BJ (cell line): ENCODE results near the gene SLC10A6. TPM values are rescaled to one million over a fixed set of nuclear protein-coding genes. Genes with fewer than 3 reads are reported as not detected.

Experiments used
- CTCF ChIA-PET: fragments of 350-600 bp; formaldehyde crosslinking; extraction: SDS; loops from one replicate; lab custom pipeline; 2021; ENCODE audit warnings: antibody characterized with exemption, inconsistent platforms; lab: Yijun Ruan, JAX
- POLR2A ChIA-PET: fragments of 300-600 bp; sonication (Branson Sonifier 250); formaldehyde crosslinking; extraction: SDS; loops from one replicate; lab custom pipeline; 2021; ENCODE audit warnings: antibody characterized with exemption; lab: Charles Lee
- DNase-seq: peaks from one replicate; pipeline ENCODE4 v3.0.0-alpha.2; 2011; ENCODE audit warnings: low read depth
- H3K27me3 ChIP-seq: 2 replicates; pipeline ENCODE4 v1.6.0; 2011; ENCODE audit warnings: low read length; ENCODE audit not compliant: control insufficient read depth, insufficient read depth
- H3K36me3 ChIP-seq: 2 replicates; pipeline ENCODE4 v1.5.1; 2011; ENCODE audit warnings: low read length; ENCODE audit not compliant: control insufficient read depth, insufficient read depth
- H3K4me3 ChIP-seq: 2 replicates; pipeline ENCODE4 v1.5.1; 2011; ENCODE audit warnings: low read depth, mild to moderate bottlenecking, control low read depth, low read length
- CTCF ChIP-seq: IDR thresholded peaks from 2 replicates; pipeline ENCODE4 v1.5.1; 2011; ENCODE audit warnings: low read depth, mild to moderate bottlenecking, control low read depth, inconsistent platforms, low read length, moderate library complexity; ENCODE audit not compliant: insufficient read depth
- polyA minus RNA-seq: library from RNA; depleted of rRNA, polyadenylated mRNA; stranded (reverse); fragments of >200 nt; gene quantifications from 2 replicates; pipeline ENCODE4 v1.2.3, GENCODE V29; 2011; rRNA and poly(A)+ RNA removed
- polyA plus RNA-seq: library from polyadenylated mRNA; depleted of rRNA; stranded (reverse); fragments of >200 nt; gene quantifications from 2 replicates; pipeline ENCODE4 v1.2.3, GENCODE V29; 2011; rRNA removed

The SLC10A6 gene
- 0.72 and 0.98 TPM in 2 replicates for polyA plus RNA-seq
- 3.1 and 4.0 TPM in 2 replicates for polyA minus RNA-seq

GRCh38 chr4:86848732-86849619 lies at the start of gene SLC10A6:
SLC10A6 (minus strand) TSS chr4:86849384; CDS start chr4:86849115, 269 bp downstream.
- H3K27me3 ChIP-seq, result no peaks in the 10 kb centered on the region
- CTCF ChIA-PET, result interaction anchor here (0.5 to 2.2 kb wide), 5 partner anchors 15 to 353 kb away, joined by 3 to 10 read pairs (median 4); no protein-coding TSS in a partner anchor
- no peak for DNase-seq
- H3K36me3 ChIP-seq, result no peaks in the 10 kb centered on the region; the same call in 1 of the 2 replicates
- POLR2A ChIA-PET, result interaction anchor here (0.6 kb wide), 1 partner anchor 13 kb away, joined by 4 read pairs; no protein-coding TSS in a partner anchor
- H3K4me3 ChIP-seq, result peak within 1 kb of the TSS; percentile 20
- TF ChIP-seq CTCF, result no peak

GRCh38 chr4:86898562-86898961 lies 49.4 kb upstream of the SLC10A6 start:
- TF ChIP-seq CTCF, result peak; percentile 21; the same call in 1 of the 2 replicates
- Histone ChIP-seq H3K36me3 (no peaks in the 10 kb centered on the region), H3K4me3 (no peak overlapping the region), H3K27me3 (no peaks in the 10 kb centered on the region)
- ChIA-PET POLR2A (no interaction called here), CTCF (interaction anchor here (1.5 kb wide), 1 partner anchor 400 kb away, joined by 9 read pairs; no protein-coding TSS in a partner anchor)
- DNase-seq, result no peak

GRCh38 chr4:86896596-86896995 lies 47.4 kb upstream of the SLC10A6 start:
- TF ChIP-seq CTCF, result no peak
- CTCF ChIA-PET, result interaction anchor here (0.7 to 2.4 kb wide), 5 partner anchors 14 to 399 kb away, joined by 3 to 30 read pairs (median 5); no protein-coding TSS in a partner anchor
- Histone ChIP-seq H3K27me3 (no peaks in the 10 kb centered on the region), H3K4me3 (no peak overlapping the region), H3K36me3 (no peaks in the 10 kb centered on the region)
- POLR2A ChIA-PET, result no interaction called here
- no peak for DNase-seq

DNA sequence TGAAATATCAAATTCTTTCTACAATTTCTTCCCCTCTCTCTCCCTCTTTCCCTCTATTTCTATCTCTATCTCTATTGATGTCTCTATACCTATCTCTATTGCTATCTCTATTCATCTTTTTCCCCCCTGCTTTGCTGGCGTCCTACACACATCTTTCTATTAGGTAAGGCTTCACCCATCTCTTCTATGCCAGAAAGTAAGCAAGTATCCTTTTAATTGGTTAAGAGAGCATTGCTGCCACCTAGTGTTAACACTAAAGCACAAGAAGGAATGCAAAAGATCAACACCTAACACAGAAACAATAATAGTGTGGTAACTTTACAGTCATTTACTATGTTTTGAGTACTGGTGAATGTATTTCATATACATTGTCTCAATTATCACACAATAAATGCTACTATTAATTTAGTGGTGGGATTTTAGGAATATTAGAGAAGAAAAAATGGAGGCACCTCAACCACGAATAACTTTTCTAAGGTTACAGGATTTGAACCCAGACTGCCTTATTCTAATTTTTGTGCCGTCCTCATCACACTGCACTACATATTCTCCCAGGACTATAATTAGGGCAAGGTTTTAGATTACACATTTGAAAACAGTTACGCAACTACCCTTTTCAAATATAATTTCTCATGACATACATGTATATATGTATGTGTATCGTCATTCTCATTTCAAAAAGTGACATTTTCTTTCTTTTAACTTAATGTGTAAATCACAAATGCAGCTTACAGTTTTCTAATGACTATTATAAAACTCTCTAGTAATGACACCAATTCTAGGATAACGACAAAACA lies 46.7 kb upstream of the SLC10A6 start:
- ChIA-PET CTCF (interaction anchor here (0.7 to 2.4 kb wide), 6 partner anchors 82 to 398 kb away, joined by 3 to 30 read pairs (median 4); no protein-coding TSS in a partner anchor), POLR2A (no interaction called here)
- DNase-seq, result no peak
- Histone ChIP-seq H3K4me3 (no peak overlapping the region), H3K36me3 (no peaks in the 10 kb centered on the region), H3K27me3 (no peaks in the 10 kb centered on the region)
- peak; percentile 64 for TF ChIP-seq CTCF

DNA sequence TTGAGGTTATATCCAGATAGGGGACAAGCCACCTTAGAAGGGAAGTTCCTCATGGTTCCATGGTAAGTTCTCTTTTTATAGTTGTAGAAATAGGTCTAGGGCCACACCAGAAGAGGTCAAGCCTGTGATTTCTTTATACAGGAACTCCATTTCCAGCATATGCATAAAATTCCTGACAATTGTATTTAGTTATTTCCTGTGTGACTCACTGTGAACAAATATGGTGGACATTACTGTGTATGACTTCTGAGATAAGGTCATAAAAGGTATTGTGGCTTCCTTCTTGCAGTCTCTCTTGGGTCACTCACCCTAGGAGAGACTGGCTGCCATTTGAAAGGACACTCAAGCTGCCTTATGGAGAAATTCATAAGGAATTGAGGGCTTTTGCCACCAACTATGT lies 45.3 kb upstream of the SLC10A6 start:
- POLR2A ChIA-PET, result no interaction called here
- TF ChIP-seq CTCF, result no peak
- H3K27me3 ChIP-seq, result no peaks in the 10 kb centered on the region
- H3K36me3 ChIP-seq, result no peaks in the 10 kb centered on the region
- CTCF ChIA-PET, result interaction anchor here (0.6 to 2.2 kb wide), 8 partner anchors 45 to 398 kb away, joined by 3 to 23 read pairs (median 4); partner anchors contain the start of gene SLC10A6
- DNase-seq, result no peak
- no peak overlapping the region for H3K4me3 ChIP-seq
